ENCODE results near the gene KCNH6. TPM values are rescaled to one million over a fixed set of nuclear protein-coding genes. Genes with fewer than 3 reads are reported as not detected.

Gene KCNH6
- total RNA-seq, 1 donor from 2014 or later, result not detected

DNA sequence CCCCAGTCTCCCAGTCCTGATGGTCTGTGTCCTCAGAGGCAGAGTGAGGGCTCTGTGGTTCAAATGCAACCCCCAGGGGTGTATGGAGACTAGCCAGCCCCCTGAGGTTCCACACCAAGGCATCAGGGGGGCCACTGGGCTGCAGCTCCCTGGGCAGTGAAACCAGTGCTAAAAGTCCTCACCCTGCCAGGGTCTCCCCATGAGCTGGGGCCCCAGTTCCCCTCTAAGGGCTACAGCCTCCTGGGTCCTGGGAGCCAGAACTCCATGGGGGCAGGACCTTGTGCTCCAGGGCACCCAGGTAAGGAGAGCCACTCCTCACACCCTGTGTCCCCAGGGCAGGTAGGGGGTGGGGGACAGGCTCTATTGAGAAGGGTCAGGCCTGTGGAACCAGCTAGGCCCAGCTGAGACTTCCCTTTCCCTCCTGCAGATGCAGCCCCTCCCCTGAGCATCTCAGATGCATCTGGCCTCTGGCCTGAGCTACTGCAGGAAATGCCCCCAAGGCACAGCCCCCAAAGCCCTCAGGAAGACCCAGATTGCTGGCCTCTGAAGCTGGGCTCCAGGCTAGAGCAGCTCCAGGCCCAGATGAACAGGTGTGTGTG lies 20.8 kb downstream of the KCNH6 start:
- Mint-ChIP-seq H3K36me3 (ENCODE audit: unreplicated experiment) (no peaks in the 10 kb centered on the region), H3K4me3 (ENCODE audit: unreplicated experiment) (no peak overlapping the region), H3K27me3 (ENCODE audit: unreplicated experiment) (peaks cover 7% of the 10 kb centered on the region), H3K4me1 (ENCODE audit: unreplicated experiment) (no peaks in the 10 kb centered on the region), H3K27ac (ENCODE audit: unreplicated experiment) (no peak overlapping the region), H3K9me3 (ENCODE audit: unreplicated experiment) (no peaks in the 10 kb centered on the region)
- TF ChIP-seq, protein P1, sequence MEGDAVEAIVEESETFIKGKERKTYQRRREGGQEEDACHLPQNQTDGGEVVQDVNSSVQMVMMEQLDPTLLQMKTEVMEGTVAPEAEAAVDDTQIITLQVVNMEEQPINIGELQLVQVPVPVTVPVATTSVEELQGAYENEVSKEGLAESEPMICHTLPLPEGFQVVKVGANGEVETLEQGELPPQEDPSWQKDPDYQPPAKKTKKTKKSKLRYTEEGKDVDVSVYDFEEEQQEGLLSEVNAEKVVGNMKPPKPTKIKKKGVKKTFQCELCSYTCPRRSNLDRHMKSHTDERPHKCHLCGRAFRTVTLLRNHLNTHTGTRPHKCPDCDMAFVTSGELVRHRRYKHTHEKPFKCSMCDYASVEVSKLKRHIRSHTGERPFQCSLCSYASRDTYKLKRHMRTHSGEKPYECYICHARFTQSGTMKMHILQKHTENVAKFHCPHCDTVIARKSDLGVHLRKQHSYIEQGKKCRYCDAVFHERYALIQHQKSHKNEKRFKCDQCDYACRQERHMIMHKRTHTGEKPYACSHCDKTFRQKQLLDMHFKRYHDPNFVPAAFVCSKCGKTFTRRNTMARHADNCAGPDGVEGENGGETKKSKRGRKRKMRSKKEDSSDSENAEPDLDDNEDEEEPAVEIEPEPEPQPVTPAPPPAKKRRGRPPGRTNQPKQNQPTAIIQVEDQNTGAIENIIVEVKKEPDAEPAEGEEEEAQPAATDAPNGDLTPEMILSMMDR (IDR thresholded peaks at IDR 0.05), result no peak
- DNase-seq (ENCODE audit: extremely low spot score, unreplicated experiment), result no peak

DNA sequence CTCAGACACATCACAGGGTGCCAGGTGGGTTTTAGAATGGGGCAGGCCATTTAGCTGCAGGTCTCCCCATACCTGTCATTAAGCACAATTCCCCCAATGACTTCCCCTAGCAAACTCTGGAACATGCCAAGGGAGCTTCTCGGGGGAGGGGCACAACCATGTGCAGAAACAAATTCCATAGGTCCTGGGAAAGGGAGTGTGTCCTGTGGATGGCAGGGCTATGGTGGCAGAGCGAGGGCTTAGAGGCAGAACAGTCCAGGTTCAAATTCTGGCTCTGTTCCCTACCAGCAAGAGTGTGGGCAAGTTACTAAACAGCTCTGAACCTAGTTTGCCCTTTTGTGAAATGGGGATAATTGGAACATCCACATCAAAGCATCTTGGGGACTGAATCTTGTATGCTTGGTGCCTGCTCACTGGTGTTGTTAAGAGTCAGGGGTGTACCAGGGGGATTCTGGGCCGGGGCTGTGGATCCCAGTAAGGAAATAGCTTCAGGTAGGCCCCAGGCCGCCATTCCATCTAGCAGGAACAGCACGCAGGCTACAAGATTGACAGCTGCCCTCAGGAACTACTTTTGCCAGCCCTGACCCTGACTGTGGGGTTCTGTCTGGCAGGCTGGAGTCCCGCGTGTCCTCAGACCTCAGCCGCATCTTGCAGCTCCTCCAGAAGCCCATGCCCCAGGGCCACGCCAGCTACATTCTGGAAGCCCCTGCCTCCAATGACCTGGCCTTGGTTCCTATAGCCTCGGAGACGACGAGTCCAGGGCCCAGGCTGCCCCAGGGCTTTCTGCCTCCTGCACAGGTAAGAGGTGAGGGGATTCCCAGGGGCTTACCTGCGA lies 21.5 kb downstream of the KCNH6 start:
- Mint-ChIP-seq H3K27ac (ENCODE audit: unreplicated experiment) (no peak overlapping the region), H3K36me3 (ENCODE audit: unreplicated experiment) (no peaks in the 10 kb centered on the region), H3K27me3 (ENCODE audit: unreplicated experiment) (peaks cover 2% of the 10 kb centered on the region), H3K4me3 (ENCODE audit: unreplicated experiment) (no peak overlapping the region), H3K9me3 (ENCODE audit: unreplicated experiment) (no peaks in the 10 kb centered on the region), H3K4me1 (ENCODE audit: unreplicated experiment) (peaks cover 6% of the 10 kb centered on the region)
- TF ChIP-seq, protein P1 (IDR thresholded peaks at IDR 0.05), result no peak
- DNase-seq (ENCODE audit: extremely low spot score, unreplicated experiment), result no peak

DNA sequence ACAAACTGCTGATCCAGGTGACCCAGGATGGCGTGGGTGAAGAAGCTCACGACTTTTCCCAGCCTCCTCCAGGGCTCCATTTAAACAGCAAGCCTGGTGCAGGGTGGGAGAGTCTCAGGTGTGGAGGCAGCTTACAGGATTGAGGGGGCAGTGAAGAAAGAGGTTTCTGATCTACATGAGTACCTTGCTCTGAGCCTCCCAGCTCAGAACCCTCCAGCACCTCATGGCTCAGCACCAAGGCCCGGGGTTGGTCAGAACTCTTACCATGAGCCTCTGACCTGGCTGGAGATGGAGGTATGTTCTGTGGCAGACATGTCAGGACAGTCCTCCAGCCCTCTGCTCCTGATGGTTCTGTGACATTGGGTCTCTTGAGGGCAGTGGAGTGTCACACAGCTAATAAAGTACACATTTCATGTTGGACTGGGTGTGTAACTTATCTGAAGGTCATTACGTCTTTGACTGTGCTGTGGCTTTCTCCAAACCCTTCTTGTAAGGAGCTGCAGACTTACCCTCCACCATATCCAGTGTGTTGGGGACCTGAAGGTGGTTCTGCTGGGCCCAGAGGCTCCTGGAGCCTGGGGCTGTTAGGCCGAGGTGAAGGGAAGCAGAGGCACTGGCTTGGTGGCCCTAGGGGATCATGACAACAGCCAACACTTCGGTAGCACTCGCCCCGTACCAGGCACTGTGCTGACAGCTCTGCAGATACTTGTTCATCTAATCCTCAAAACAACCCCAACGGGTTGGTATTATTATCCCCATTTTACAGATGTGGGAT lies 23.3 kb downstream of the KCNH6 start:
- DNase-seq (ENCODE audit: extremely low spot score, unreplicated experiment), result no peak
- Mint-ChIP-seq H3K4me3 (ENCODE audit: unreplicated experiment) (no peak overlapping the region), H3K36me3 (ENCODE audit: unreplicated experiment) (no peaks in the 10 kb centered on the region), H3K27ac (ENCODE audit: unreplicated experiment) (no peak overlapping the region), H3K27me3 (ENCODE audit: unreplicated experiment) (no peaks in the 10 kb centered on the region), H3K4me1 (ENCODE audit: unreplicated experiment) (peaks cover 6% of the 10 kb centered on the region), H3K9me3 (ENCODE audit: unreplicated experiment) (no peaks in the 10 kb centered on the region)
- TF ChIP-seq, protein P1 (IDR thresholded peaks at IDR 0.05), result no peak

DNA sequence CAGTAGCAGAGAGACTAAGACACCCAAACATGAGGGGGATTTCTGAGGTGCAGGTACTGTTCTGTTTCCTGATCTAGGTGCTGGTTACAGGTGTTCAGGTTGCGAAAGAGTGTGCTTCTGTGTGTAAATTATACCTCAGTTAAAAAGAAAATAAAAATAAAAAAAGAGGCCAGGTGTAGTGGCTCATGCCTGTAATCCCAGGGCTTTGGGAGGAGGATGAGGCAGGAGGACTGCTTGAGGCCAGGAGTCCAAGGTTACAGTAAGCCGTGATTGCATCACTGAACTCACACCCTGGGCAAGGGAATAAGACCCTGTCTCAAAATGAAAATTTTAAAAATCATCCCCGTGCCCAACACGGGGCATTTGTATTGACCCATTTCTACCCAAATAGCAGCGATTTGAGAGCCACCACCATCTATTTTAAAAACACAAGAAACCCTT lies 23.9 kb downstream of the KCNH6 start:
- no peak for DNase-seq (ENCODE audit: extremely low spot score, unreplicated experiment)
- TF ChIP-seq, protein P1 (IDR thresholded peaks at IDR 0.05), result no peak
- no peaks in the 10 kb centered on the region for H3K27me3 Mint-ChIP-seq (ENCODE audit: unreplicated experiment)
- no peaks in the 10 kb centered on the region for H3K9me3 Mint-ChIP-seq (ENCODE audit: unreplicated experiment)
- H3K4me3 Mint-ChIP-seq (ENCODE audit: unreplicated experiment), result no peak overlapping the region
- no peaks in the 10 kb centered on the region for H3K36me3 Mint-ChIP-seq (ENCODE audit: unreplicated experiment)
- H3K4me1 Mint-ChIP-seq (ENCODE audit: unreplicated experiment), result peaks cover 10% of the 10 kb centered on the region
- H3K27ac Mint-ChIP-seq (ENCODE audit: unreplicated experiment), result no peak overlapping the region

Measured in osteocyte (in vitro differentiated cells).